ENCODE data around the gene TMSB4X. TPM values are rescaled to one million over a fixed set of nuclear protein-coding genes. Genes with fewer than 3 reads are reported as not detected.

The TMSB4X gene
- polyA plus RNA-seq, 3 donors, result 15,641 to 31,074 (median 27,127) TPM

DNA sequence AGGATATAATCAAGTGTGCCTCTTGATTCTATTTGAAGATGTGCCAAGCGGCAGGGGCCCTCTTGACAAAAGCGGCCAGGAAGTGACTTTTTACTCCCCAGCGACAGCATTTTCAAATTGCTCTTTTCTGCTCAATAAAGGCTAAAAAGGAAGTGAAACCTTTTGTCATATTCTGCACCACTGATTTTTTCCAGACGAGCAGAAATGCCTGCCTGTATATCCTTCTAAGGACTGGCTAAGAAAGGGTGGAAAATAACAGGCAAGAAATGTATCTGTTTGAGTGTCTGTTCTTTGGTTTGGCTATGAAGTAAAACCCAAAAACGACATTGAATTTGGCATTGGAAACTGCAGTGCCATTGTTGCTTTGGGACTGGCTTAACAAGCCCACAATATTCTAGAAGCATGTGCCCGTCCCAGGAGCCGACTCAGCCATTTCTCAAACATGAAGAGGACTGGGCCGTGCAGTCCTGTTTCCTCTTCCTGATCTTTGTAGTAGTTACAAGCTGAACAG lies 25.4 kb downstream of the TMSB4X start:
- Histone ChIP-seq H4K20me1 (ENCODE audit: insufficient read depth, low read length) (no peaks in the 10 kb centered on the region), H2AFZ (ENCODE audit: insufficient read depth, low read depth, low read length, poor library complexity, severe bottlenecking) (no peak overlapping the region), H3K9ac (ENCODE audit: insufficient read depth, low read length, poor library complexity, severe bottlenecking) (no peak overlapping the region), H3K27me3 (ENCODE audit: control insufficient read depth in 2 of 2, insufficient read depth in 2 of 2, low read length in 2 of 2) (peaks cover 0 to 26% of the 10 kb centered on the region in 2 donors), H3K9me3 (replicated peaks in 1 of 2; ENCODE audit: control insufficient read depth in 1 of 2, insufficient read depth in 1 of 2, low read length in 2 of 2) (no peaks in the 10 kb centered on the region), H3K4me2 (replicated peaks; ENCODE audit: extremely low read depth, low read length, poor library complexity, severe bottlenecking) (peak overlapping the region; percentile 34), H3K27ac (ENCODE audit: low read depth in 1 of 2, low read length in 2 of 2) (peak overlapping the region; percentile 66 to 78), H3K79me2 (ENCODE audit: insufficient read depth, low read length) (no peaks in the 10 kb centered on the region), H3K4me1 (ENCODE audit: control insufficient read depth in 1 of 2, insufficient read depth in 2 of 2, low read length in 2 of 2) (peaks cover 65 to 71% of the 10 kb centered on the region in 2 donors), H3K36me3 (replicated peaks in 1 of 2; ENCODE audit: control insufficient read depth in 1 of 2, insufficient read depth in 2 of 2, low read length in 2 of 2) (no peaks in the 10 kb centered on the region), H3K4me3 (replicated peaks in 1 of 3; ENCODE audit: low read depth in 2 of 3, low read length in 3 of 3) (peak overlapping the region in 1 of 3 experiments; percentile 25)
- peak; percentile 55 to 70 (median 59) for DNase-seq
- Mint-ChIP-seq H3K9me3 (peaks cover 0 to 3% (median 0%) of the 10 kb centered on the region in 7 donors), H3K36me3 (no peaks in the 10 kb centered on the region), H3K27me3 (ENCODE audit: low read depth in 3 of 3) (peaks cover 0 to 35% (median 0%) of the 10 kb centered on the region in 3 donors), H3K27ac (peak overlapping the region; percentile 85 to 95 (median 89)), H3K4me1 (peaks cover 53% of the 10 kb centered on the region), H3K4me3 (peak overlapping the region; percentile 17 to 61)
- WGBS (ENCODE audit: insufficient coverage), result 0% methylated on average over 1 of the region's 8 CpGs
- TF ChIP-seq CTCF (IDR thresholded peaks at IDR 0.05), result no peak
- intact Hi-C loops (cut with micrococcal nuclease), result loop anchor here (10.0 kb wide), 2 partner anchors 46 to 84 kb away; no protein-coding TSS in a partner anchor

- peaks cover 0 to 22% of the 10 kb centered on the region in 2 donors for H3K27me3 ChIP-seq (ENCODE audit: control insufficient read depth in 2 of 2, insufficient read depth in 2 of 2, low read length in 2 of 2)
- peaks cover 73 to 78% of the 10 kb centered on the region in 2 donors for H3K4me1 ChIP-seq (ENCODE audit: control insufficient read depth in 1 of 2, insufficient read depth in 2 of 2, low read length in 2 of 2)
- Mint-ChIP-seq H3K36me3 (no peaks in the 10 kb centered on the region), H3K27me3 (ENCODE audit: low read depth in 3 of 3) (peaks cover 0 to 32% (median 0%) of the 10 kb centered on the region in 3 donors), H3K27ac (peak overlapping the region; percentile 85 to 95 (median 89)), H3K4me3 (no peak overlapping the region), H3K9me3 (peaks cover 0 to 3% (median 0%) of the 10 kb centered on the region in 7 donors), H3K4me1 (peaks cover 59% of the 10 kb centered on the region)
- H3K4me2 ChIP-seq (replicated peaks; ENCODE audit: extremely low read depth, low read length, poor library complexity, severe bottlenecking), result peak overlapping the region; percentile 34
- TF ChIP-seq CTCF (IDR thresholded peaks at IDR 0.05), result no peak
- no peak overlapping the region for H3K9ac ChIP-seq (ENCODE audit: insufficient read depth, low read length, poor library complexity, severe bottlenecking)
- H2AFZ ChIP-seq (ENCODE audit: insufficient read depth, low read depth, low read length, poor library complexity, severe bottlenecking), result no peak overlapping the region
- no peaks in the 10 kb centered on the region for H3K79me2 ChIP-seq (ENCODE audit: insufficient read depth, low read length)
- no peaks in the 10 kb centered on the region for H3K36me3 ChIP-seq (replicated peaks in 1 of 2; ENCODE audit: control insufficient read depth in 1 of 2, insufficient read depth in 2 of 2, low read length in 2 of 2)
- H3K4me3 ChIP-seq (replicated peaks in 1 of 3; ENCODE audit: low read depth in 2 of 3, low read length in 3 of 3), result peak overlapping the region in 1 of 3 experiments; percentile 25
- intact Hi-C loops (cut with micrococcal nuclease), result loop anchor here (10.0 kb wide), 2 partner anchors 46 to 84 kb away; no protein-coding TSS in a partner anchor
- no CpG with 5 or more reads among the region's 5 CpGs for WGBS (ENCODE audit: insufficient coverage)
- DNase-seq, result no peak
- peak overlapping the region; percentile 72 to 78 for H3K27ac ChIP-seq (ENCODE audit: low read depth in 1 of 2, low read length in 2 of 2)
- no peaks in the 10 kb centered on the region for H3K9me3 ChIP-seq (replicated peaks in 1 of 2; ENCODE audit: control insufficient read depth in 1 of 2, insufficient read depth in 1 of 2, low read length in 2 of 2)
- H4K20me1 ChIP-seq (ENCODE audit: insufficient read depth, low read length), result no peaks in the 10 kb centered on the region
These were observed 26.2 kb downstream of the TMSB4X start for GRCh38 chrX:13001097-13001496.
